Vagina (tissue), 2 donors: ENCODE data around the gene MTX1. TPM values are rescaled to one million over a fixed set of nuclear protein-coding genes. Genes with fewer than 3 reads are reported as not detected.
"Not testable (repeated sequence)": the region's sequence is repeated elsewhere in the genome, so short reads cannot be mapped to it uniquely, and the experiment has no call there.

Experiments used
- DNase-seq, 2 donors: peaks; one replicate each; pipeline ENCODE4 v3.0.0-alpha.2; 2017; ENCODE audit errors: extremely low spot score in 2 of 2
- H3K27ac ChIP-seq: fragments of 200-600 bp; sonication (generic); one replicate; pipeline ENCODE4 v1.5.1; 2019
- H3K27me3 ChIP-seq: fragments of 200-600 bp; sonication (generic); one replicate; pipeline ENCODE4 v1.5.1; 2019
- H3K36me3 ChIP-seq, 2 donors: fragments of 200-600 bp; sonication (generic); one replicate each; pipeline ENCODE4 v1.5.1; 2017 to 2019
- H3K4me1 ChIP-seq: fragments of 200-600 bp; sonication (generic); one replicate; pipeline ENCODE4 v1.5.1; 2019
- H3K4me3 ChIP-seq, 2 donors: fragments of 200-600 bp; sonication (generic); 1 replicate in 1 of 2; 2 replicates in 1 of 2; pipeline ENCODE4 v1.5.1; 2016 to 2019
- H3K9me3 ChIP-seq: fragments of 200-600 bp; sonication (generic); one replicate; pipeline ENCODE4 v1.5.1; 2019
- CTCF ChIP-seq, 3 experiments: fragments of 450-650 bp in 2 of 3; fragments of 200-600 bp in 1 of 3; sonication (generic) in 1 of 3; IDR thresholded peaks; one replicate each; pipeline ENCODE4 v1.5.1; 2017 to 2019; ENCODE audit warnings: antibody characterized with exemption in 3 of 3, mild to moderate bottlenecking in 2 of 3, moderate library complexity in 2 of 3
- POLR2A ChIP-seq, 2 donors: fragments of 450-650 bp; IDR thresholded peaks; one replicate each; pipeline ENCODE4 v1.6.1; 2017; ENCODE audit warnings: antibody characterized with exemption in 2 of 2, mild to moderate bottlenecking in 2 of 2, moderate library complexity in 2 of 2
- POLR2AphosphoS5 ChIP-seq, 2 donors: sonication (generic); formaldehyde crosslinking; IDR thresholded peaks; one replicate each; pipeline ENCODE4 v1.9.0; 2017; ENCODE audit warnings: antibody characterized with exemption in 2 of 2, mild to moderate bottlenecking in 2 of 2, low read depth in 1 of 2; ENCODE audit not compliant: insufficient read depth in 1 of 2
- intact Hi-C: fragments of 100-400 bp; cut with DNase I; formaldehyde crosslinking; loops from one replicate; pipeline ENCODE4 v1.15.1; 2023
- total RNA-seq: library from RNA; depleted of rRNA; stranded (reverse); fragments of >200 nt; gene quantifications from one replicate; pipeline ENCODE4 v1.2.3, GENCODE V29; 2016

The MTX1 gene
- 29.5 TPM for total RNA-seq

- intact Hi-C loops, result loop anchor here (5.0 kb wide), 1 partner anchor 34 kb away; a partner anchor contains a TSS
- Histone ChIP-seq H3K27ac (peak within 1 kb of the TSS; percentile 99), H3K4me3 (peak within 1 kb of the TSS; percentile 78 to 87), H3K36me3 (no peaks in the 10 kb centered on the region), H3K27me3 (no peaks in the 10 kb centered on the region), H3K4me1 (peaks cover 38% of the 10 kb centered on the region), H3K9me3 (no peaks in the 10 kb centered on the region)
- DNase-seq, result peak in 1 of 2 donors; percentile 95
- TF ChIP-seq POLR2AphosphoS5 (IDR thresholded peaks at IDR 0.05; ENCODE audit: insufficient read depth in 1 of 2, low read depth in 1 of 2), result peak in 1 of 2 donors; percentile 93
- TF ChIP-seq POLR2A (IDR thresholded peaks at IDR 0.05), result peak in 1 of 2 donors; percentile 9
- no peak for TF ChIP-seq CTCF (IDR thresholded peaks at IDR 0.05)
Measured at GRCh38 chr1:155208541-155209311, at the start of gene MTX1. Gene MTX1, plus strand, starts transcription at chr1:155208695. Its CDS starts 110 bp downstream, at chr1:155208805.

GRCh38 chr1:155158991-155159390, 49.5 kb upstream of the MTX1 start:
- no peak for TF ChIP-seq POLR2A (IDR thresholded peaks at IDR 0.05)
- TF ChIP-seq CTCF (IDR thresholded peaks at IDR 0.05), result no peak
- no peak for TF ChIP-seq POLR2AphosphoS5 (IDR thresholded peaks at IDR 0.05; ENCODE audit: insufficient read depth in 1 of 2, low read depth in 1 of 2)
- no peaks in the 10 kb centered on the region for H3K27me3 ChIP-seq
- no peaks in the 10 kb centered on the region for H3K4me1 ChIP-seq
- no peak overlapping the region for H3K27ac ChIP-seq
- H3K4me3 ChIP-seq, result no peak overlapping the region
- no peak for DNase-seq
- intact Hi-C loops, result no loop called here
- no peaks in the 10 kb centered on the region for H3K36me3 ChIP-seq
- no peaks in the 10 kb centered on the region for H3K9me3 ChIP-seq

GRCh38 chr1:155160128-155160527, 48.4 kb upstream of the MTX1 start:
- Histone ChIP-seq H3K27me3 (no peaks in the 10 kb centered on the region), H3K9me3 (no peaks in the 10 kb centered on the region), H3K4me3 (no peak overlapping the region), H3K27ac (no peak overlapping the region), H3K4me1 (no peaks in the 10 kb centered on the region), H3K36me3 (no peaks in the 10 kb centered on the region)
- intact Hi-C loops, result no loop called here
- TF ChIP-seq POLR2A (IDR thresholded peaks at IDR 0.05) (no peak), POLR2AphosphoS5 (IDR thresholded peaks at IDR 0.05; ENCODE audit: insufficient read depth in 1 of 2, low read depth in 1 of 2) (no peak), CTCF (IDR thresholded peaks at IDR 0.05) (no peak)
- DNase-seq, result no peak

- DNase-seq, H3K4me3 ChIP-seq, intact Hi-C loops, H3K36me3 ChIP-seq, H3K27ac ChIP-seq, H3K9me3 ChIP-seq, H3K27me3 ChIP-seq: not testable (repeated sequence)
- H3K4me1 ChIP-seq, result peaks cover 17% of the 10 kb centered on the region
Measured at GRCh38 chr1:155162631-155163030, 45.9 kb upstream of the MTX1 start.

- H3K27me3 ChIP-seq, H3K4me3 ChIP-seq, H3K36me3 ChIP-seq, DNase-seq, H3K9me3 ChIP-seq, H3K27ac ChIP-seq, intact Hi-C loops: not testable (repeated sequence)
- peaks cover 21% of the 10 kb centered on the region for H3K4me1 ChIP-seq
Measured at GRCh38 chr1:155163785-155164184, 44.7 kb upstream of the MTX1 start.

- H3K27ac ChIP-seq, H3K9me3 ChIP-seq, DNase-seq, intact Hi-C loops, H3K4me3 ChIP-seq, H3K27me3 ChIP-seq: not testable (repeated sequence)
- peaks cover 0 to 10% of the 10 kb centered on the region in 2 donors for H3K36me3 ChIP-seq
- peaks cover 21% of the 10 kb centered on the region for H3K4me1 ChIP-seq
Measured at GRCh38 chr1:155164625-155165024, 43.9 kb upstream of the MTX1 start.
